Upper lobe of left lung (tissue), 4 donors: ENCODE measurements around the gene OPA3.

ENCODE experiments used
- POLR2A ChIP-seq, 4 donors: fragments of 450-650 bp; IDR thresholded peaks; one replicate each; pipeline ENCODE4 v1.5.1; 2016 to 2017; ENCODE audit warnings: antibody characterized with exemption in 4 of 4, mild to moderate bottlenecking in 2 of 4
- POLR2AphosphoS5 ChIP-seq, 2 donors: sonication (generic); formaldehyde crosslinking; IDR thresholded peaks; one replicate each; pipeline ENCODE4 v1.5.1; 2017; ENCODE audit warnings: antibody characterized with exemption in 2 of 2
- TF ChIP-seq, protein P1 (sequence below), 6 experiments: fragments of 450-650 bp in 4 of 6; fragments of 200-600 bp in 2 of 6; sonication (generic) in 2 of 6; IDR thresholded peaks; one replicate each; pipeline ENCODE4 v1.5.1; 2016 to 2019; ENCODE audit warnings: antibody characterized with exemption in 6 of 6

DNA sequence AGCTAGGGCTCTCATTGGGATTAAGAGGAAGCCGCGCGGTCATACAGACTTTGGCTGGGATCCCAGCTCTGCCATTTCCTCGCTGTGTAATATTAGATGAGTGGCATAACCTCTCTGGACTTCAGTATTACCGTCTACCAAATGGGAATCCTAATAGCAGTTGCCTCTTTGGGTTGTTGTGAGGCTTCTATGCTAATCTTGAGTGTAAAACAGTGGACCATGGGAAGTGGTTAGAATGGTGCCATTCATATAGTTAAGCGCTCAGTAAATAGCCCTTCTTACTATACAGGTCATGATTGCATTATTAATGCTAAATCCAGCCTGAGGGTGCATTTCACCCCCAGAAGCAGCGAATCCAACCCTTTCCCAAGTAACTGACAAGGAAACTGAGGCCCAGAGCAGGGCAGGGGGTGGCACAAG is 566 bp upstream of the OPA3 start:
- TF ChIP-seq POLR2A (IDR thresholded peaks at IDR 0.05) (no peak), POLR2AphosphoS5 (IDR thresholded peaks at IDR 0.05) (no peak)
- TF ChIP-seq, protein P1, sequence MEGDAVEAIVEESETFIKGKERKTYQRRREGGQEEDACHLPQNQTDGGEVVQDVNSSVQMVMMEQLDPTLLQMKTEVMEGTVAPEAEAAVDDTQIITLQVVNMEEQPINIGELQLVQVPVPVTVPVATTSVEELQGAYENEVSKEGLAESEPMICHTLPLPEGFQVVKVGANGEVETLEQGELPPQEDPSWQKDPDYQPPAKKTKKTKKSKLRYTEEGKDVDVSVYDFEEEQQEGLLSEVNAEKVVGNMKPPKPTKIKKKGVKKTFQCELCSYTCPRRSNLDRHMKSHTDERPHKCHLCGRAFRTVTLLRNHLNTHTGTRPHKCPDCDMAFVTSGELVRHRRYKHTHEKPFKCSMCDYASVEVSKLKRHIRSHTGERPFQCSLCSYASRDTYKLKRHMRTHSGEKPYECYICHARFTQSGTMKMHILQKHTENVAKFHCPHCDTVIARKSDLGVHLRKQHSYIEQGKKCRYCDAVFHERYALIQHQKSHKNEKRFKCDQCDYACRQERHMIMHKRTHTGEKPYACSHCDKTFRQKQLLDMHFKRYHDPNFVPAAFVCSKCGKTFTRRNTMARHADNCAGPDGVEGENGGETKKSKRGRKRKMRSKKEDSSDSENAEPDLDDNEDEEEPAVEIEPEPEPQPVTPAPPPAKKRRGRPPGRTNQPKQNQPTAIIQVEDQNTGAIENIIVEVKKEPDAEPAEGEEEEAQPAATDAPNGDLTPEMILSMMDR (IDR thresholded peaks at IDR 0.05) = no peak
